Peyer's patch (tissue), 4 donors: ENCODE data around the gene PTTG2.

Source experiments
- POLR2A ChIP-seq, 2 donors: fragments of 450-650 bp; IDR thresholded peaks; one replicate each; pipeline ENCODE4 v1.5.1; 2017; ENCODE audit warnings: antibody characterized with exemption in 2 of 2, mild to moderate bottlenecking in 2 of 2, moderate library complexity in 2 of 2
- TF ChIP-seq, protein P1 (sequence below), 6 experiments: fragments of 450-650 bp in 4 of 6; fragments of 200-600 bp in 2 of 6; sonication (generic) in 1 of 6; IDR thresholded peaks; one replicate each; pipeline ENCODE4 v1.5.1; 2017 to 2019; ENCODE audit warnings: antibody characterized with exemption in 6 of 6, mild to moderate bottlenecking in 3 of 6, moderate library complexity in 1 of 6

DNA sequence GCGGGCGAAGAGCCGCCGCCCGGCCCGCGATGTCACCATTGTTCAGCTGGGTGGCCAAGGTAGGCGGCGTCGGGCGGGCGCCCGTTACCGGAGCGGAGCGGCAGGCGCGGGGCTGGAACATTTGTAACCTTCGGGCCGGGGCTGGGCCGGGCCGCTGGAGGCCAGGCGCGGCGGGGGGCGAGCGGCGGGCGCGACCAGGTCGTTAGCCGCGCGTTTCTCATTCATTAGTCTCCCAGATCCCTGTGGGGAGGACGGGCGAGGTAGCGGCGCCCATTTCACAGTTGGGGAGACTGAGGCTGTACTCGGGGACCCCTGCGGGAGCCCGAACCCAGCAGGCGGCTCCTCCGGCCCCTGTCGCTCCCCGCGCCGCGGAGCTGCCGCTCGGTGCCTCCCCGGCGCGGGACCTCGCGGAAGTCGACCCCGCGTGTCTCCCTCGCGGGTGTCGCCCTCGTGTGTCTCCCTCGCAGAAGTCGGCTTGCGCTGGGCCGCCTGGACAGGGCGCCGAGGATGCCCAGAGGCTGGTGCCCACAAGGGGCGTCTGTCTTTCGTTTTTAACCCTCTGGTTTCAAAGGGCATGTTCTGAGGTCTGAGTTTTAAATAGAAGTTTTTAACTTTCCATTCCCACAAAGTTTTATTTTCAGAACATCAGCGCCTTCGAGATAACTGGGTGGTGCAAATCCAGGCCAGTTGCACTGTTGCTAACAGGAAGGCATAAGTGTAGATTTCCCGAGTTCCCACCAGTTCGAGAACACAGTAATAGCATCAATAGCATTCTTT, 17.5 kb downstream of the PTTG2 start:
- TF ChIP-seq, protein P1, sequence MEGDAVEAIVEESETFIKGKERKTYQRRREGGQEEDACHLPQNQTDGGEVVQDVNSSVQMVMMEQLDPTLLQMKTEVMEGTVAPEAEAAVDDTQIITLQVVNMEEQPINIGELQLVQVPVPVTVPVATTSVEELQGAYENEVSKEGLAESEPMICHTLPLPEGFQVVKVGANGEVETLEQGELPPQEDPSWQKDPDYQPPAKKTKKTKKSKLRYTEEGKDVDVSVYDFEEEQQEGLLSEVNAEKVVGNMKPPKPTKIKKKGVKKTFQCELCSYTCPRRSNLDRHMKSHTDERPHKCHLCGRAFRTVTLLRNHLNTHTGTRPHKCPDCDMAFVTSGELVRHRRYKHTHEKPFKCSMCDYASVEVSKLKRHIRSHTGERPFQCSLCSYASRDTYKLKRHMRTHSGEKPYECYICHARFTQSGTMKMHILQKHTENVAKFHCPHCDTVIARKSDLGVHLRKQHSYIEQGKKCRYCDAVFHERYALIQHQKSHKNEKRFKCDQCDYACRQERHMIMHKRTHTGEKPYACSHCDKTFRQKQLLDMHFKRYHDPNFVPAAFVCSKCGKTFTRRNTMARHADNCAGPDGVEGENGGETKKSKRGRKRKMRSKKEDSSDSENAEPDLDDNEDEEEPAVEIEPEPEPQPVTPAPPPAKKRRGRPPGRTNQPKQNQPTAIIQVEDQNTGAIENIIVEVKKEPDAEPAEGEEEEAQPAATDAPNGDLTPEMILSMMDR (IDR thresholded peaks at IDR 0.05) = peak; percentile 48 to 80 (median 67)
- TF ChIP-seq POLR2A (IDR thresholded peaks at IDR 0.05) = peak in 1 of 2 donors; percentile 49
